GM12872 (cell line): ENCODE results near the gene MRPL21.

Experiments used
- CTCF ChIP-seq: IDR thresholded peaks from 3 replicates; pipeline ENCODE4 v1.5.1; 2011; ENCODE audit warnings: low read depth, mild to moderate bottlenecking, low read length, moderate library complexity; ENCODE audit not compliant: insufficient read depth

The MRPL21 gene

DNA sequence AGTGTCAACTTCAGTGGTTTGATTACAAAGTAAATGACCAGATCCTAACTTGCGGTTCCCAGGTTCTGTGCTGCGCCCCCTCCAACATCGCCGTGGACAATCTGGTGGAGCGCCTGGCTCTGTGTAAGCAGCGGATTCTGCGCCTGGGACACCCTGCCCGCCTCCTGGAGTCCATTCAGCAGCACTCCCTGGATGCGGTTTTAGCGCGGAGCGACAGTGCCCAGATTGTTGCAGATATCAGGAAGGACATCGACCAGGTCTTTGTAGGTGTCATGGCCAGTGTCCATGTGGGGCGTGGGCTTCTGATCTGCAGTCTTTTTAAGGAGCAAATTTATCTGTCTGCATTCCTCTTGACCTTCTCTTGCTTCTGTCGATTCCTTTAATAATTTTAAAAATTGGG, 11.1 kb upstream of the MRPL21 start:
- TF ChIP-seq CTCF, result no peak

- TF ChIP-seq CTCF, result no peak
These were observed 9.6 kb upstream of the MRPL21 start for GRCh38 chr11:68913188-68913587.

DNA sequence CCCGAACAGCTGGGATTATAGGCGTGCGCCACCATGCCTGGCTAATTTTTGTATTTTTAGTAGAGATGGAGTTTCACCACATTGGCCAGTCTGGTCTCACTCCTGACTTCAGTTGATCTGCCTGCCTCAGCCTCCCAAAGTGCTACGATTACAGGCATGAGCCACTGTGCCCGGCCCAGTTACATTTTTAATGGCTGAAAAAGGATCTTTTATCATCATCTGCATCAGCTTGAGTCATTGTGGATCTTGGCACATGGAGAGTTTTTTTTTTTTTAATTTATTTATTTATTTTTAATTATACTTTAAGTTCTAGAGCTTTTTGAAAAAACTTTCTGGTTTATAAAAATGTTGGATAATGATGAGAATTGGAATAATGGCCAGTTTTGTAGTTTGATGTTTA, 8.6 kb upstream of the MRPL21 start:
- no peak for TF ChIP-seq CTCF

DNA sequence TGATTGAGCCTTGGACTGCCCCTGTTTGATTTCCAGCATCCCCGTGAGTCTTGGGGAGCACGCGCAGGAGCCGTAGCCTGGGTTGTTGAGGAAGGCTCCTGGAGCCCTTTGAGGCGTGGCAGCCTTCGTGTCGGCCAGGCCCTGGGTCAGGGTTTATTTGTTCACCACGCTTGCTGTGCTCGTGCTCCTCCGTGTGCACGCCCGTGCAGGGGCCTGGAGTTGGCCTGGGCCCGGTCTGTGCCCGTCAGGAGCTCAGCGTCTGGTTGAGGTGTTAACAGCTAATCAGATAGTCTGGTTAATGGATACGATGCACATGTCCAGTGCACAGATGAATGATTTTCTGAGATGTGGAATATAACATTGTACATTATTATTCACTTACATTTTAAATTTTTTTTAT, 8.1 kb upstream of the MRPL21 start:
- no peak for TF ChIP-seq CTCF

DNA sequence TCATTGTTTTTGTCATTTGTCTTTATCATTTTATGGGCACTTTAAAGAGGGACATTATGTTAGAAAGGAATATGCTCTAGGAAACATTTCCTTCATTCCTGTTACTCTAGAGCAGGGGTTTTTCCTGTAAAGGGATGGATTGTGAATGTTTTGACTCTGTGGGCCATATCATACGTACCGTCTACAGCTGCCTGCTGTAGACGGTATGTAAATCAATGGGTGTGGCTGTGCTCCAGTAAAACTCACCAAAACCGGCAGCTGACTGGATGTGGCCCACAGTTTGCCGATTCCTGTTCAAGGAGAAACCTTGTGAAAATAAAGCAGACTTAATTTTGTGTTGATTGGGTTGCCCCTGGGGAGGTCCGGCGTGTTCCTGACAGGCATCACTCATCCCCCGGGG, 7.3 kb upstream of the MRPL21 start:
- no peak for TF ChIP-seq CTCF

DNA sequence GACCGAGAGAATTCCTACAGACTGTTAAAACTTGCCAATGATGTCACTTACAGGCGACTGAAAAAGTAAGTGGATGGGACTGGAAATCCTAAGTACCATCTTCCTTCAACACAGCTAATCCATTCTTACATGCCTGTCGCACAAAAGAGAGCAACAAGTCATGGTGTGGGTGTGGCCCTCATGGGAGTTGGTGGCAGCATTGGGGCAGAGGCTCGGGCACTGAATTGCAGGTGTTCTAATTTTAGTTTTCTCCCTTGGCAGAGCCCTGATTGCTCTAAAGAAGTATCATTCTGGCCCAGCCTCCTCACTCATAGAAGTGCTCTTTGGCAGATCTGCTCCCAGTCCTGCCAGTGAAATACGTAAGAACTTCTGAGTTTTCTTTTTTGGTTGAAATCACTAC, 4.6 kb upstream of the MRPL21 start:
- TF ChIP-seq CTCF, result no peak

GRCh38 chr11:68905421-68906360, 2.1 kb upstream of the MRPL21 start:
- TF ChIP-seq CTCF, result no peak
